K562 (cell line): ENCODE measurements around the gene FLOT2. TPM values are rescaled to one million over a fixed set of nuclear protein-coding genes. Genes with fewer than 3 reads are reported as not detected.

Experiments used
- ATAC-seq: fragments of 200-7000 bp; cut with Tn5 transposase; 3 replicates; pipeline ENCODE4 v1.9.1; 2020; ENCODE audit warnings: moderate library complexity
- BruUV-seq: library from RNA; stranded (reverse); fragments of 400-500 nt; replicated peaks from 2 replicates; lab custom pipeline; 2021; lab: Mats Ljungman, UMichigan
- CTCF ChIA-PET: fragments of 300-600 bp; formaldehyde crosslinking; extraction: SDS; loops from one replicate; lab custom pipeline; 2021; ENCODE audit warnings: low intra/inter-chr PET ratio; lab: Yijun Ruan, JAX
- POLR2A ChIA-PET: fragments of 300-600, 350-650 bp; sonication (Branson Sonifier 250); formaldehyde crosslinking; extraction: SDS; loops from one replicate; lab custom pipeline; 2021; ENCODE audit warnings: antibody characterized with exemption, inconsistent platforms; lab: Yijun Ruan, JAX
- DNase-seq, 4 experiments: peaks; one replicate each; pipeline versions ENCODE4 v3.0.0 to v3.0.0-alpha.2; 2011 to 2018; ENCODE audit warnings: low spot score in 3 of 4, mixed read lengths in 3 of 4; ENCODE audit errors: extremely low read depth in 1 of 4
- FAIRE-seq: peaks from 2 replicates; lab custom pipeline; 2011; peaks lifted over from hg19 to GRCh38; lab: Jason Lieb, UNC
- H2AFZ ChIP-seq: 2 replicates; pipeline ENCODE4 v1.6.0; 2011; ENCODE audit warnings: low read depth, low read length, control low read depth, inconsistent platforms
- H3K27ac ChIP-seq: fragments of 200-600 bp; 3 replicates; pipeline ENCODE4 v1.8.0; 2011; ENCODE audit warnings: low read depth, mild to moderate bottlenecking, control low read depth, inconsistent platforms, low read length, moderate library complexity, mixed read lengths; ENCODE audit errors: extremely low read depth
- H3K27me3 ChIP-seq, 2 experiments: fragments of 300-600 bp in 1 of 2; 2 replicates in 1 of 2; 3 replicates in 1 of 2; pipeline versions ENCODE4 v1.6.0 to v1.8.0; 2011; ENCODE audit warnings: inconsistent platforms in 2 of 2, low read length in 2 of 2, mild to moderate bottlenecking in 1 of 2, mixed read lengths in 1 of 2, moderate library complexity in 1 of 2; ENCODE audit not compliant: control insufficient read depth in 2 of 2, insufficient read depth in 2 of 2
- H3K36me3 ChIP-seq: fragments of 300-600 bp; 3 replicates; pipeline ENCODE4 v1.8.0; 2011; ENCODE audit warnings: mild to moderate bottlenecking, low read length, inconsistent platforms; ENCODE audit not compliant: control insufficient read depth, insufficient read depth
- H3K4me1 ChIP-seq, 2 experiments: fragments of 200-600 bp in 1 of 2; replicated peaks in 1 of 2; 2 replicates in 1 of 2; 3 replicates in 1 of 2; pipeline versions ENCODE4 v1.5.1 to v1.8.0; 2011; ENCODE audit warnings: inconsistent platforms in 2 of 2, low read length in 2 of 2, mild to moderate bottlenecking in 1 of 2, mixed read lengths in 1 of 2, moderate library complexity in 1 of 2; ENCODE audit not compliant: control insufficient read depth in 2 of 2, insufficient read depth in 2 of 2
- H3K4me2 ChIP-seq: 2 replicates; pipeline ENCODE4 v1.6.1; 2011; ENCODE audit warnings: low read length, control low read depth, inconsistent platforms, mixed read lengths; ENCODE audit not compliant: insufficient read depth
- H3K4me3 ChIP-seq: fragments of 200-600 bp; sonication (generic), shearing (Covaris generic); 2 replicates; pipeline ENCODE4 v1.5.1; 2016; ENCODE audit warnings: control low read depth, inconsistent platforms
- H3K79me2 ChIP-seq: fragments of 200-600 bp; 3 replicates; pipeline ENCODE4 v1.8.0; 2011; ENCODE audit warnings: low read length, inconsistent platforms; ENCODE audit not compliant: control insufficient read depth, insufficient read depth
- H3K9ac ChIP-seq, 2 experiments: 2 replicates each; pipeline versions ENCODE4 v1.6.0 to v1.6.1; 2011; ENCODE audit warnings: low read depth in 2 of 2, low read length in 2 of 2, control low read depth in 1 of 2, inconsistent platforms in 1 of 2, mild to moderate bottlenecking in 1 of 2, mixed read lengths in 1 of 2; ENCODE audit not compliant: insufficient read depth in 1 of 2
- H3K9me1 ChIP-seq: one replicate; pipeline ENCODE4 v1.6.0; 2011; ENCODE audit warnings: inconsistent platforms, mild to moderate bottlenecking, low read length, moderate library complexity; ENCODE audit not compliant: control insufficient read depth, insufficient read depth
- H3K9me3 ChIP-seq: replicated peaks from 2 replicates; pipeline ENCODE4 v1.5.1; 2011; ENCODE audit warnings: low read depth, low read length, inconsistent platforms; ENCODE audit not compliant: control insufficient read depth, insufficient read depth
- H4K20me1 ChIP-seq: replicated peaks from 2 replicates; pipeline ENCODE4 v1.6.1; 2011; ENCODE audit warnings: low read length, inconsistent platforms, mixed read lengths; ENCODE audit not compliant: control insufficient read depth, insufficient read depth
- CREBBP ChIP-seq: IDR thresholded peaks from one replicate; pipeline ENCODE4 v1.6.1; 2012; ENCODE audit warnings: low read depth, mild to moderate bottlenecking, control low read depth, inconsistent platforms, low read length
- GABPB2 ChIP-seq: fragments of 250-450 bp; sonication (Bioruptor Pico); conservative IDR thresholded peaks from 2 replicates; pipeline ENCODE4 v1.5.1; 2021; ENCODE audit warnings: mild to moderate bottlenecking
- MED1 ChIP-seq: sonication (generic); formaldehyde crosslinking; IDR thresholded peaks from 2 replicates; pipeline ENCODE4 v1.8.1; 2023; ENCODE audit warnings: missing genetic modification reagents, borderline replicate concordance
- PHF21A ChIP-seq: fragments of 450-650 bp; IDR thresholded peaks from 2 replicates; pipeline ENCODE4 v1.6.1; 2017; ENCODE audit warnings: low read depth, borderline replicate concordance
- SMAD2 ChIP-seq: fragments of 150-350 bp; IDR thresholded peaks from 2 replicates; pipeline ENCODE4 v1.6.1; 2014; ENCODE audit warnings: low read depth, mild to moderate bottlenecking, low read length
- SMARCE1 ChIP-seq: fragments of 450-650 bp; IDR thresholded peaks from 2 replicates; pipeline ENCODE4 v1.7.1; 2016; ENCODE audit warnings: mild to moderate bottlenecking
- TEAD4 ChIP-seq, 2 experiments: sonication (generic) in 1 of 2; formaldehyde crosslinking in 1 of 2; IDR thresholded peaks; 2 replicates each; pipeline versions ENCODE4 v1.6.1 to v1.8.0; 2012 to 2022; ENCODE audit warnings: borderline replicate concordance in 1 of 2, inconsistent platforms in 1 of 2, low read length in 1 of 2, mild to moderate bottlenecking in 1 of 2, missing genetic modification reagents in 1 of 2
- ZBTB7A ChIP-seq: IDR thresholded peaks from 2 replicates; pipeline ENCODE4 v1.6.1; 2011; ENCODE audit warnings: low read depth, mild to moderate bottlenecking, low read length, moderate library complexity, borderline replicate concordance; ENCODE audit not compliant: control insufficient read depth
- whole genome bisulfite sequencing: fragments of 100-300 bp; shearing (Covaris generic); methylation state at CpG from one replicate; pipeline ENCODE4 v1.1.6; 2016; ENCODE audit warnings: low coverage, mixed read lengths; ENCODE audit not compliant: insufficient coverage; ENCODE audit errors: missing lambda C conversion rate; 5-methylcytosine and 5-hydroxymethylcytosine counted together
- in situ Hi-C: fragments of 300-500 bp; cut with MboI; formaldehyde crosslinking; loops from 4 replicates; pipeline ENCODE4 v1.15.0; 2018; ENCODE audit warnings: inconsistent platforms, mixed read lengths
- intact Hi-C: fragments of 100-400 bp; cut with micrococcal nuclease; formaldehyde crosslinking; loops from 2 replicates; pipeline ENCODE4 v1.14.2; 2022
- polyA plus RNA-seq, 8 experiments: library from polyadenylated mRNA; depleted of rRNA in 4 of 8; stranded (reverse) in 5 of 8; unstranded in 3 of 8; fragments of >200 nt; fragmentation: Nextera tagmentation in 2 of 8; fragmentation: Illumina TruSeq in 1 of 8; extraction: Ambion mirVana in 2 of 8; extraction: Trizol in 1 of 8; gene quantifications; 2 replicates each; pipeline versions ENCODE4 v1.2.1 to v1.2.3, GENCODE V29; 2011 to 2014; ENCODE audit warnings: inconsistent platforms in 1 of 8, missing spikeins in 1 of 8
- total RNA-seq, 7 experiments: library from RNA; depleted of rRNA in 6 of 7; stranded (reverse); fragments of >200 nt in 6 of 7; fragmentation: Illumina TruSeq in 2 of 7; extraction: Trizol in 2 of 7; gene quantifications; 2 replicates each; pipeline versions ENCODE4 v1.2.1 to v1.2.3, GENCODE V29; 2011 to 2021; ENCODE audit warnings: low replicate concordance in 1 of 7

FLOT2 gene
- total and polyA plus RNA-seq, 9 of the 15 experiments (the other 6 are each of a cell fraction or from before 2014, with no cell fraction given): 17.5 to 138 (median 41.7) TPM

DNA sequence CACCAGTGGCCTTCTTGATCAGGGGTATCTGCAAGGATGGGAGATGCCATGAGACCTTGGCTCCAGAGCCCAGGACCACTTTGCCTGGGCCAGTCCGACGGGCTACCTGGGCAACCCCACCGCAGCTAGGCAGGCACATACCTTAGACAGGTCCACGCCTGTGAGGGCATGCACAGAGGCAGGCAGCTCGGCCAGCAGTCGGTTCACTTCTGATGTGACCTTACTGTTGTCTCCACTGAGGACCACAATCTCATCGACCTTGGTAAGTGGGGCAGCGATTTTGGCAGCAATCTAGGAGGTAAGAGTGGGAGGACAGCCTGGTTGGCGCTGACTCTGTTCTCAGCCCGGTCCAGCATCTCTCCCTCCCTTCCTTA is 17.0 kb downstream of the FLOT2 start:
- no peak overlapping the region for H3K4me3 ChIP-seq
- peak overlapping the region in 1 of 2 experiments; percentile 86; a peak in 2 of 4 replicates for H3K9ac ChIP-seq
- peaks cover 71% of the 10 kb centered on the region for H3K36me3 ChIP-seq
- ATAC-seq: no peak
- no TSS peak for BruUV-seq
- in situ Hi-C loops: no loop called here
- peak overlapping the region; percentile 4; the same call in 1 of the 3 replicates for H3K27ac ChIP-seq
- H3K4me1 ChIP-seq: peaks cover 19 to 40% of the 10 kb centered on the region in 2 experiments; a peak in 4 of 5 replicates
- no peak overlapping the region for H2AFZ ChIP-seq
- peak overlapping the region; percentile 38; the same call in 1 of the 2 replicates for H3K4me2 ChIP-seq
- TF ChIP-seq GABPB2 (CRISPR knock-in tag): no peak
- no peak for TF ChIP-seq ZBTB7A
- TF ChIP-seq TEAD4 (IDR thresholded peaks at IDR 0.05; ENCODE audit: low read length): no peak
- TF ChIP-seq TEAD4 (CRISPR knock-in tag; IDR thresholded peaks at IDR 0.05; ENCODE audit: borderline replicate concordance): no peak
- TF ChIP-seq PHF21A: no peak
- TF ChIP-seq MED1 (CRISPR knock-in tag): no peak
- no peak for TF ChIP-seq SMARCE1
- TF ChIP-seq SMAD2: no peak
- no peak for TF ChIP-seq CREBBP
- no peak for DNase-seq
- POLR2A ChIA-PET: interaction anchor here (0.6 to 4.3 kb wide), 2 partner anchors 9 to 154 kb away, joined by 3 to 29 read pairs; partner anchors contain the start of gene TLCD1
- no peaks in the 10 kb centered on the region for H3K79me2 ChIP-seq
- H4K20me1 ChIP-seq: no peaks in the 10 kb centered on the region
- 76% methylated on average over 9 of the region's 10 CpGs for WGBS
- CTCF ChIA-PET: no interaction called here
- H3K27me3 ChIP-seq: no peaks in the 10 kb centered on the region
- peaks cover 3% of the 10 kb centered on the region for H3K9me3 ChIP-seq
- intact Hi-C loops: no loop called here
- FAIRE-seq: no peak
- H3K9me1 ChIP-seq: no peaks in the 10 kb centered on the region
